IPS-18c (cell line): Measurements from ENCODE around the gene PCNX2.

ENCODE experiments used
- H3K4me3 ChIP-seq: 2 replicates; pipeline ENCODE4 v1.7.0; 2013; ENCODE audit warnings: low read depth, mild to moderate bottlenecking, low read length, moderate library complexity; ENCODE audit not compliant: insufficient read depth
- H3K9me3 ChIP-seq: one replicate; pipeline ENCODE4 v1.6.1; 2013; ENCODE audit warnings: mild to moderate bottlenecking, low read length, moderate library complexity; ENCODE audit not compliant: control insufficient read depth, insufficient read depth

The PCNX2 gene

DNA sequence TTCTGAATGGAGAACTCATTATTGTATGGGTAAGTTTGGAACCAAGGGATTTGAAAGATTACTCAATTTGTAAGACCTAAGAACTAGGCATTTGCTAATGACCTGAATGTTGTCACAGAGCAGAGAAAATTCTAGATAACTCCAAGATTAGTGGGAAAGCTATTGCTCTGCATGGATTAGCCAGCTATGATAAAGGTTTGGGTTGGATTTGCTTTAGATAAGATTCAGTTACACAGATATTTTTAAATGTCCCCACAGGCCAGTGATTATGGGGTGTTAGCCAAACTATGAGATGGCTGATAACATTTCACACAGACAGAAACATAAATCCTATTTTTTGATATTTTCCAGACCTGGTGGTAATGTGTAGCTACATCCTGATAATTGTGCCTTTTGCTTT, 256.9 kb downstream of the PCNX2 start:
- Histone ChIP-seq H3K9me3 (no peaks in the 10 kb centered on the region), H3K4me3 (no peak overlapping the region)

DNA sequence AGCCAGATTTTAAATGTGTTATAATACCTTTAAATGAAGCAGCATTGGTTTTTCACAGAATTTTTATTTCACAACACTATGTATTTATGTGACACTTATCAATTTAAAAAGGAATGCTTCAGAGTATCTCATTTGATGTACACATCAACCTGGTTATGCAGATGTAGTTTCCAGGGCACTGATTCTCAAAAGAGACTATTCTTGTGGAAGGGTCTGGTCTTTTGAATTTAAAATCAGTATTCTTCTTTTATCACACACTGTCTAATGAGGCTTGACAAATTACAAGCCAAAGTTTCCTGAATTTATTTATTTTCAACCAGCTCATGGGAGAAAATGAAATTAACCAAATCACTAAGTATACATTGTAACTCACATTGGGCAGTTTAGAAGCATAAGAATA, 257.7 kb downstream of the PCNX2 start:
- H3K9me3 ChIP-seq = no peaks in the 10 kb centered on the region
- H3K4me3 ChIP-seq = no peak overlapping the region

DNA sequence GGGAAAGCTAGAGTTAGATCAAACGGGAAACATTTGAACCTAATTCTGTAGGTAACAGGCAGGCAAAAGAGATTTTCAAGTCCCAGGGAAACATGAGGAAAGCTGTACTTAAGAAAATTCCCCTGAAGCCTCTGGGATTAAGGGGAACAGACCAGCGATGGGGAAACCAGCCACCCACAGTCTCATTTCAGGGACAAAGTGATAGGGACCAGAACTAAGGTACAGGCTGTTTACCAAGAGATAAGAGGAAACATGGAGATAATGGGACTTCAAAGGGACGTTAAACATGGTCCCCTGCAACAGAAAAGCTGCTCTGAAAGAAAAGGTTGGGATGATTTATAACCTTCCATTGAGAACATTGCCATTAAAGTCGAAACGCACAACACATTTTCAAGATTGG, 260.7 kb downstream of the PCNX2 start:
- H3K4me3 ChIP-seq = no peak overlapping the region
- no peaks in the 10 kb centered on the region for H3K9me3 ChIP-seq

DNA sequence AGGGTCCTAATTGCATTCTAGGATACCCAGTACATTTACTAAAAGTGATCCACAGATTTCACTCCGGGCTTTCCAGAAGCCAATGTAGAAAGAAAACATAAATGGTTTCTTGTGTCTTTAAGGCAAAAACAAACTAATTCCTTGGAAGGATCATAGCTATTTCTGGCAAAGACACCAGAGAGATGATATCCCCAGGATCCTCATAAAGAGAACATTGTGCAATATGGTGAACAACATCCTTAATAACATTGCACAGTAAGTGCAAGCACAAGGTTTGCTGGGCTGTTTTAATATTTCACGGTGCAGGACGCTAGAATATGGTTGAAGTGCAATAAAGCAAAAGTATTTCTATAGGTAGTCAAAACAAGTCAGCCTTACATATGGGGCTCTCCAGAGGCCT, 262.2 kb downstream of the PCNX2 start:
- no peaks in the 10 kb centered on the region for H3K9me3 ChIP-seq
- H3K4me3 ChIP-seq = no peak overlapping the region

DNA sequence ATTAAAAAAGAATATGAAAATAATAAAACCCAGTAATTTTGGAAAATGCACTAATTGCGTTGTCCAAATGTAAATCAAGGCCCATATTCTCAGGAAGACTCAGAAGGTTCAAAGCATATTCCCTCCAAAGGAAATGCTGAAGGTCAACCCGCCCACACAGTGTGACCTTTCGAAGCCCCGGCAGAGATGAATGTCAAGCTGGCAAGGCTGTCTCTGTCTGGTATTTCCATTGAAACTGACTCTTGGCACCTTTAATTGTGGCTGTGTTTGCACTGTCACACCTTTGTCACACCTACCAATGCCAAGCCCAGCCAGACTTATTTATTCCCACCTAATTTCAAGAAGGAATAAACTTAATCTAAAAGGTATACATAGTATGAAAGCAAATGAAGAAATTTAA, 262.6 kb downstream of the PCNX2 start:
- Histone ChIP-seq H3K4me3 (no peak overlapping the region), H3K9me3 (no peaks in the 10 kb centered on the region)

DNA sequence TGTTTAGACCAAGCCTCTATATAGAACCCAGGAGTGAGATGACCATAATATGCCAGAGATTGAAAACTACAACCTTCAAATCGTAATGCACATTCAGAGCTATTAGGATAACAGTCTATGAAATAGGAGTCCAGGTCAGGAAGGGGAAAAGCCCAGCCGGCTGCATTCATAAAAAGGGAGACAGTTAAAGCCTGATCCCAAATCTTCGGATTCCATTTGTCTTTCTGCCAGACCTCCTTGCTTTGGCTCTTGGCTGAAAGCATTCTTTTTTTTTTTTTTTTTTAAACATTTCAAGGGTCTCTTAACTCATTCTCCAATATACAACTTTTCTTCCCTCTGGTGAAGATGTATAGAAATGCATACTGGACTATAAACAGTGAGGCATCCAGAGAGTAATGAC, 264.0 kb downstream of the PCNX2 start:
- no peak overlapping the region for H3K4me3 ChIP-seq

DNA sequence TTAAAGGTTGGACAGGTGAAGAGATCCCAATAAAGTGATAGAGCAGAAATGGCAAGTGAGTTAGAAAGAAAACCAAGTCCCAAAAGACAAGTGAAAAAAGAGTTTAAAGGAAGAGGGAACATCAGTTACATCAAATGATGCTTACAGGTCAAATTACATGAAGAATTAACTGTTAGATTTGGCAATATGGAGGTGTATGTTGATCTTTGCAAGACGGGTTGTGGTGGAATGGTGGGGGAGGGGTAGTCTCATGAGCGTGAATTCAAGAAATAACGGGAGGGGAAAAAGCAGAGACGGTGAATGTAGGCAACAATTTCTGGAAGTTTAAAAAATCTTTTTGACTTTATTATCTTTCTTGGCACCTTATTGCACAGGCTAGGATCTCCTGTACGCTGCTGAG, 268.5 kb downstream of the PCNX2 start:
- Histone ChIP-seq H3K4me3 (no peak overlapping the region), H3K9me3 (no peaks in the 10 kb centered on the region)

More for the DNA sequence above, 264.0 kb downstream of the PCNX2 start:
- no peaks in the 10 kb centered on the region for H3K9me3 ChIP-seq

DNA sequence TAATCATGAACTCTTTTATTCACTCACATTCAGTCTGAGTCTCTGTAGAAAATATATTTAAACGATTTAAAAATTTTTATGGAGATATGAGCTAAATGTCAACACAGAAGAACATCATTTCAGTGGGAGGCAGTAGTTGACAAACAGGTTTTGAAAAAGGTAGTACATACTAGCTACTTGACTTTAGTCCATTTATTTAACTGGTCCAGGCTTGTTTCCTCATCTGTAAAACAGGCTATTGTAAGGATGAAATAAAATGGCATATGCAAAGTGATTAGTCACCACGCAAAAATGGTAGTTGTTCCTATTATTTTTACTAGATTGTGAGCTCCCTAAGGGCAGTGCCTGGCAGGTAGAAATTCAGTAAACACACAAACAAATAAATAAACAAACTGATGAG, 270.0 kb downstream of the PCNX2 start:
- no peak overlapping the region for H3K4me3 ChIP-seq
- H3K9me3 ChIP-seq = no peaks in the 10 kb centered on the region

DNA sequence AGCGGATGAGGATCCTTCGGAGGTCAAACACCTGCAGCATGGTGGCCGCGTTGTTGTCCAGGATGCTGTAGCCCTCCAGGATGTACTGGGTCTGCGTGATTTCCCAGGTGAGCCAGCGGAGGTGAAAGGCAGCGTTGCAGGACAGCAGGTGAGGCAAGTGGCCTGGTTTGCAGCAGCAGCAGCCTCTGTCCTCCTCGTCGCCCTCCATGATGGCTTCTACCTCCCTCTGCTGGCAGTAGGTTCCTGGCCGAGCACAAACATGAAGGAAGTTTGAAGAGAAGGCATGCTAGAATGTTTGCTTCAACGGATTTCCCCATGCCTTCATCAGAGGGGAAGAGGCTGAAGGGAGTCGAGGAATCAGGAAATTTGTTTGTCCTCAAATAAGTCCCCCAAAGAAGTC, 270.4 kb downstream of the PCNX2 start:
- H3K4me3 ChIP-seq = no peak overlapping the region
- no peaks in the 10 kb centered on the region for H3K9me3 ChIP-seq

DNA sequence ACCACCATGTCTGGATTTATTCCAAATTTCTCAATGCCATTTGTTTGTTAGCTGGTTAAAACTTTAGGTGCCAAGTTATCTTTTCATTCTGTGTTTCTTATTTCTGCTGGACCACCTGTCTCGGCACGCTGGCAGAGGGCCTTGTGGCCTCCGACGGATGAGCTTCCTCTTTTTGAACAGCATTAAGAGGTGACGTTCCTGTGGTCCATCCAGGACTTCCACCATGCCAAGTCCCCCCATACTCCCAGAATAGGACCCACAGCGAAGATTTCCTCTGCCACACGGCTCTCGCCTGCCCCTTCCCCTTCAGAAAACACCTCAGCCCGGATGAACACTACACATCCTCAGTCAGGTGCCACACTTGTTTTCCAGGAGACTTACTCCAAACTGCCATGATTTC, 271.3 kb downstream of the PCNX2 start:
- Histone ChIP-seq H3K4me3 (no peak overlapping the region), H3K9me3 (peaks cover 2% of the 10 kb centered on the region)

DNA sequence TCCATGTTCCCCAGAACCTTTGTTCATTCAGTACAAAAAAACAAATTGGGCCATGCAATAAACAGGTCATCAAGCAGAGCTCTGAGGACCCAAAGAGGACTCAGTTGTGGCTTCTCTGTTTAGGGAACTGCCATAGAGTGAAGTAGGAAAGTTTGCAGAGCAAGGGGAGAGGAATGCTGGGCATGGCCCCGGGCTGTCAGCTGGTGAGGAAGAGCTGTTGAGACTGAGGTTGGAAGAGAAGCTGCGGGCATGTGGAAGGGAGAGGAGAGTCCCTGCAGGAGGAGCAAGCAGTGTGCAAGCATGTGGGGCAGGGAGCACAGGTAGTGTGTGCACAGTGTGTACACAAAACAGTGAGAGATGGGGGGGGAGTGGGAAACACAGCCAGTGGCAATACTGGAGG, 273.3 kb downstream of the PCNX2 start:
- peaks cover 2% of the 10 kb centered on the region for H3K9me3 ChIP-seq

DNA sequence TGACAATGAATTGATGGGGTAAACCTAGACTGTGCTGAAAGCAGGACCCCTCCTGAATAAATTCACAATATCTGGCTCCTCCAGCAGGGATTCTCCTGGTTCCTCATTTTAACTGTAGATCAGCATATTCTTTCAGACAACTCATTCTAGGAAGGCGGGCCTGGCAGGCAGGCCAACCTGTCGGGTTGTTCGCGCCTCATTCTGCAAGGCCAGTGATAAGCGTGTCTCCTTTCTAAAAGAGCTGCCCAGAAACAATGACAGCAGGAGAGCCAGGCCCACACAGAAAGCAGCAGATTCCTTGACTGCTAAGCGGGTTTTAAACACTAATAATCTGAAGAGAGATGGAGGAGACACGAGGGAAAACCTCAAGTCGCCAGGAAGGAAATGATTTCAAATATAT, 275.1 kb downstream of the PCNX2 start:
- H3K9me3 ChIP-seq = peaks cover 2% of the 10 kb centered on the region
- H3K4me3 ChIP-seq = no peak overlapping the region

More for the DNA sequence above, 273.3 kb downstream of the PCNX2 start:
- no peak overlapping the region for H3K4me3 ChIP-seq

DNA sequence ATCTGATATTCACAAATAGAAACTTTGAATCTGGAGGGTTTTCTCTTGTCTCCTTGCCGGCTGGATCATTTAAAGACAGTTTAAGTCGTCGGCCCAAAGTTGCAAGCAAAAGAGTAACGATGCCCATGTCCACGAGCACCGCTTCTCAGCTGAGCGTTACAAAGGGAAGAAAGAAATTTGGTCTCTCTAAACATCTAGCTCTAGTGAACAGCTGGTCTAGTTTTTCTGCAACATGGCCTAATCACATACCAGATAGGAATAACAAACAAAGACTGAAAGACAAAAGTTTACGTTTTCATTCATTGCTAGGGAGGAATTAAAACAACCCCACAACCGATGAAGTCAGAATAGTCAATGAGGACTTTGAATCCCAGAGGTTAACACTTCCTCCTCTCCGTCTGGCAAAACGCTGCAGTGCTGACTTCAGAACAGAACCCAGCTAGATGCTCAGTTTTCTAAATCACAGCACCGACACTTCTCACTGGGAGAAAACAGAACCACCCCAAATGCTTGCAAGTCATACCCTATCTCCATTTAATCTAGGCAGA, 275.7 kb downstream of the PCNX2 start:
- H3K4me3 ChIP-seq = no peak overlapping the region
- H3K9me3 ChIP-seq = peaks cover 2% of the 10 kb centered on the region

DNA sequence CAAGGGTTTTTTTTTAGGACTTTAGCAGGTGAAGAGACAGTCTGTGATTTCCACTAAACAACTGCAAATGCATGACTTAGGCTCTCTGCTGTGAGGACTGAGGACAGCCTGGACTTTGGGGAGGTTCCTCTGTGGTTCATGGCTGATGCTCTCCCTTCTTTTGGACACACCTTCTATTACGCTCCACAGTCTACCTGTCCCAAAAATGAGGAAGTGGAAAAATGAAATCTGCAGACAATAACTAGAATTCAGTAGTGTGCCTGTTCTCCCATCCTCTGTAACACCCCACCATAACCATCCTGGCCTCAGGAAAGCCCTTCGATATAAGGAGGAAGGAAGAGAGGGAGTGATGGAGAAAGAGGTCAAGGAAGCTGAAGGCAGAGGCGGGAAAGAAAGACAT, 276.4 kb downstream of the PCNX2 start:
- H3K9me3 ChIP-seq = peaks cover 2% of the 10 kb centered on the region
- H3K4me3 ChIP-seq = no peak overlapping the region

DNA sequence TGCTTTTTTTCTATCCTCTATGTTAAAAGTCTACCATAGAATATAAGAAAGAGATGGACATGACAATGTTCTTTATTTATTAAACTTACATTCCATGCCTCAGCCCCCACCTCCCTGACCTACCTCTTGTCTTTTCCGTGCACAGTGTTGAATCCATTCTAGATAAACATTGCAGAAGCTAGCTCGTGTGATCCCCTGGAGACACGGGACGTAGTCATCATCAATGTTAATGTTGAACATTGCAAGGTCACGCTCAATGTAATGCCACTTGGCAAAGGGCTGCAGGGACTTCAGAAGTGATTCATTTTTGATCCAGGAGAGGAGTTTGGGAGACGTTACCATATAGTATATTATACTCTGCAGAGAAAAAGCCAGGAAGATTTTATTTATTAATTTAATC, 278.7 kb downstream of the PCNX2 start:
- H3K4me3 ChIP-seq = no peak overlapping the region
- peaks cover 2% of the 10 kb centered on the region for H3K9me3 ChIP-seq

DNA sequence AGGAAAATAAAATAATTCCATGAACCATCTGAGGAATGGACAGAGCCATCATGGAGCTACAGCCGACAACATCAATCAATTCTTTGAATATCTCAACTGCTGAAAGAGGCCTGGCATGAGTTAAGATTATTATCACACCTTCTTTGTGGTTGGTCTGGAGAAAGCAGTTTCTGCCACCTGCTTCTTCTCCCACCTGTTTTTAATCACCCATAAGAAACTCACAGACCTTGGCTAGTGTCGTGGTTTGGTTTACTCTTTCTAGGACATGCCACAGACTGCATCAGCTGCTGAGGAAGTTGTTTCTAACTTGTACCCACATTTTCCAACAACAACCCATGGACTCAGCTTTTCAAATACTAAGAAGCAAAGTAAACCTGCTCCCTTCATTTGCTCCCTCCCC, 279.6 kb downstream of the PCNX2 start:
- H3K9me3 ChIP-seq = peaks cover 2% of the 10 kb centered on the region
- H3K4me3 ChIP-seq = no peak overlapping the region

DNA sequence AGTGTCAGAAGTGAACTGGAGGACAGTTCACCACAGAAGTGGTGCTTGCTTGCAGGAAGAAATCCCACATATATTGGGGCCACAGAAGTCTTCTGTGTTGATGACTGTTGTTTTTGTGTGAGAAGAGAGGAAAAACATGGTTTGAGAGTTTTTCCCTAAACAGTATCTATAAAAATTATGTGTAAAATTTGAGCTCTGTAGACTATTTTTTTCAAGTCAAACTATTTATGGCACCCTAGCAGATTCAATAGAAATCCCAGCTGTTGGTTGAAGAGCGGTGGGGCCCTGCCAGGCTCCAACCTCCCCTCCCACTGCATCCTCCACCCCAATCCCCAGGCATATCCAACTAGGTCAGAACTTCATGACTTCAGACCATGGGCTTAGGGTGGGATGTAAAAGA, 283.5 kb downstream of the PCNX2 start:
- no peaks in the 10 kb centered on the region for H3K9me3 ChIP-seq
- no peak overlapping the region for H3K4me3 ChIP-seq

DNA sequence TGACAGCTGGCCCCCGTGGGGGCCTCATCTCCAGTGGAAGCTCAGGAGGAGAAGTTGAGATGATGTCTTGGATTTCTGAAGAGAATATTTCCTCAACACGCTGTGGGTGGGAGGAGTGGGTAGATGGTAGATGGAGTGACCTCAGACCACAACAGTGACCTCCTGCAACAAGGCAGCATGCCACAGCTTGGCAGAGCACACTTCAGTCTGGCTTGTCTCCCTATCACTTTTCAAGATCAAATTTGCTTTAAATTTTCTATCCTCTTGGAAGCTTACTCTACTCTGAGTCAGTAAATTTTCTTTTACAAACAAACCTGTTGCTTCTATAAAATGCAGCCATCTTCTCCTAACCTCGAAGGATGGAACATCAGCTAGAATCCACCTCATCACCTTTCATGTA, 285.4 kb downstream of the PCNX2 start:
- H3K4me3 ChIP-seq = no peak overlapping the region
- no peaks in the 10 kb centered on the region for H3K9me3 ChIP-seq

DNA sequence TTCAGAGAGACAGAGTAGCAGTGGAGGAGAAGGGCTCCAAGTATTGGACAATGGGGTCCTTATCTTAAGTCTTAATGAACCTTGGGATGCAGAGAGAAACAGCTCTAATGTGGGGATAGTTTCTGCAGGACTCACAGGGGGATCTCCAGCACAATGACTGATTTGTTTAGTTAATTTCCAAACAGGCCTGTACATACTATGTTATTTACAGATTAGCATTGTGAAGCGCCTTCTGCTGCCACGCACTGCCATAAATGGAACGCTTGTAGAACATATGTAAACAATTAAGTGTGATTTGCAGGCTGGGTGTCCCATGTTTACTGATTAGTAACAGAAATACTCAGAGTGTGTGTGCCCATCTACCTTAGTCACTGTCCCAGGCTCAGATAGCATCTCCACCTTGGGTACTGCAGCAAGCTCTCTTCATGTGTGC, 289.0 kb downstream of the PCNX2 start:
- H3K9me3 ChIP-seq = no peaks in the 10 kb centered on the region
- no peak overlapping the region for H3K4me3 ChIP-seq
